ENCODE measurements around the gene SELENOW. TPM values are rescaled to one million over a fixed set of nuclear protein-coding genes. Genes with fewer than 3 reads are reported as not detected.

The SELENOW gene
- total and polyA plus RNA-seq, 2 of the 4 experiments (the other 2 are of a cell fraction): 61.3 to 217 TPM

GRCh38 chr19:47798904-47799266, 20.4 kb downstream of the SELENOW start:
- POLR2A ChIA-PET (ENCODE audit: unreplicated experiment): no interaction called here

More at GRCh38 chr19:47798904-47799266, 20.4 kb downstream of the SELENOW start:
- no peak overlapping the region for H3K14ac ChIP-seq (replicated peaks; ENCODE audit: low read depth, low read length)
- dilution Hi-C loops (cut with HindIII; ENCODE audit: low sequenced_read_pairs, unreplicated experiment) (no loop called here), in situ Hi-C loops (cut with MboI; ENCODE audit: low sequenced_read_pairs) (no loop called here), intact Hi-C loops (cut with micrococcal nuclease) (no loop called here)
- H3K9me3 ChIP-seq (ENCODE audit: control insufficient read depth, insufficient read depth, low read length): no peaks in the 10 kb centered on the region
- no peak for DNase-seq
- WGBS, 2 experiments (ENCODE audit: extremely low coverage in 2 of 2, insufficient read length in 1 of 2): no CpG with 5 or more reads among the region's 4 CpGs
- H3K79me1 ChIP-seq (ENCODE audit: low read depth in 1 of 2, low read length in 2 of 2): no peaks in the 10 kb centered on the region
- H3K4ac ChIP-seq (ENCODE audit: low read depth, low read length): no peak overlapping the region
- no peaks in the 10 kb centered on the region for H4K20me1 ChIP-seq (ENCODE audit: insufficient read depth, low read length)
- H4K5ac ChIP-seq (ENCODE audit: low read depth, low read length): no peak overlapping the region
- no peak overlapping the region for H4K91ac ChIP-seq (ENCODE audit: insufficient read depth, low read depth, low read length)
- no peak overlapping the region for H3K56ac ChIP-seq (ENCODE audit: extremely low read depth, insufficient read depth, low read length)
- H2AK5ac ChIP-seq (ENCODE audit: low read depth, low read length): no peak overlapping the region
- no peak overlapping the region for H3K4me3 ChIP-seq (ENCODE audit: insufficient read depth, low read depth, low read length)
- H2AFZ ChIP-seq (replicated peaks; ENCODE audit: low read length, poor library complexity): no peak overlapping the region
- no peak overlapping the region for H2BK20ac ChIP-seq (ENCODE audit: low read depth, low read length)
- CTCF ChIA-PET: interaction anchor here (1.5 to 1.8 kb wide), 2 partner anchors 8 to 64 kb away, joined by 3 to 5 read pairs; no protein-coding TSS in a partner anchor
- H3K4me1 ChIP-seq (ENCODE audit: control insufficient read depth, insufficient read depth, low read length): no peaks in the 10 kb centered on the region
- no peaks in the 10 kb centered on the region for H3K36me3 ChIP-seq (ENCODE audit: control insufficient read depth, insufficient read depth, low read length)
- H4K8ac ChIP-seq (ENCODE audit: low read depth in 2 of 2, low read length in 2 of 2): no peak overlapping the region
- no peak overlapping the region for H3K4me2 ChIP-seq (ENCODE audit: low read depth, low read length)
- H3K27me3 ChIP-seq (ENCODE audit: control insufficient read depth, insufficient read depth, low read length): peaks cover 7% of the 10 kb centered on the region
- H3K9ac ChIP-seq (ENCODE audit: low read depth, low read length): no peak overlapping the region
- H3K27ac ChIP-seq (ENCODE audit: insufficient read depth, low read length): no peak overlapping the region
- H2BK15ac ChIP-seq (ENCODE audit: low read depth, low read length): no peak overlapping the region
- H3K9me1 ChIP-seq (ENCODE audit: insufficient read depth, low read length): no peaks in the 10 kb centered on the region
- no peak overlapping the region for H2BK5ac ChIP-seq (ENCODE audit: low read depth, low read length, poor library complexity, severe bottlenecking)
- no peak overlapping the region for H2AK9ac ChIP-seq (replicated peaks; ENCODE audit: low read depth, low read length, poor library complexity)
- no peak overlapping the region for H3K18ac ChIP-seq (ENCODE audit: low read depth, low read length)
- no TSS peak for BruUV-seq (replicated peaks)
- ATAC-seq (ENCODE audit: low read depth): no peak
- no peak overlapping the region for H3K23ac ChIP-seq (ENCODE audit: low read depth, low read length)
- H2BK120ac ChIP-seq (ENCODE audit: low read depth, low read length): no peak overlapping the region
- no peak for TF ChIP-seq MAZ (IDR thresholded peaks at IDR 0.05; ENCODE audit: borderline replicate concordance, low read depth, low read length)
- no peak for TF ChIP-seq MAFK (IDR thresholded peaks at IDR 0.05; ENCODE audit: low read depth, low read length)
- TF ChIP-seq BHLHE40 (IDR thresholded peaks at IDR 0.05; ENCODE audit: low read depth, low read length): no peak
- TF ChIP-seq CHD1 (IDR thresholded peaks at IDR 0.05; ENCODE audit: low read depth, low read length): no peak
- no peak for TF ChIP-seq POLR2A (IDR thresholded peaks at IDR 0.05; ENCODE audit: low read depth, low read length)
- no peak for TF ChIP-seq CEBPB (IDR thresholded peaks at IDR 0.05; ENCODE audit: low read depth, low read length)
- no peak for TF ChIP-seq MXI1 (IDR thresholded peaks at IDR 0.05; ENCODE audit: borderline replicate concordance, low read depth, low read length)
- no peak for TF ChIP-seq FOS (IDR thresholded peaks at IDR 0.05; ENCODE audit: low read depth, low read length)
- no peak for TF ChIP-seq RCOR1 (IDR thresholded peaks at IDR 0.05; ENCODE audit: insufficient replicate concordance, low read length)
- no peak for TF ChIP-seq CTCF (conservative IDR thresholded peaks at IDR 0.05; ENCODE audit: low read depth, low read length)
- no peak for TF ChIP-seq ELK1 (IDR thresholded peaks at IDR 0.05; ENCODE audit: borderline replicate concordance, low read depth, low read length)
- no peak for TF ChIP-seq RAD21 (IDR thresholded peaks at IDR 0.05; ENCODE audit: low read length)
- TF ChIP-seq USF2 (IDR thresholded peaks at IDR 0.05; ENCODE audit: low read depth, low read length): no peak
- no peak for TF ChIP-seq NFE2L2 (IDR thresholded peaks at IDR 0.05; ENCODE audit: low read depth, low read length)
- no peak for TF ChIP-seq SMC3 (IDR thresholded peaks at IDR 0.05; ENCODE audit: low read depth, low read length)
- TF ChIP-seq RFX5 (IDR thresholded peaks at IDR 0.05; ENCODE audit: low read depth, low read length): no peak

All from IMR-90 (cell line).